ENCODE data around the gene SLC37A3.
A peak's percentile ranks its signal among the peaks of the same experiment; 100 is the strongest.
"Not testable (repeated sequence)": the region's sequence is repeated elsewhere in the genome, so short reads cannot be mapped to it uniquely, and the experiment has no call there.

The SLC37A3 gene

GRCh38 chr7:140347218-140347617 is 51.1 kb downstream of the SLC37A3 start:
- no peak for DNase-seq (ENCODE audit: low read depth in 2 of 2)

GRCh38 chr7:140345426-140345825 is 52.9 kb downstream of the SLC37A3 start:
- DNase-seq (ENCODE audit: low read depth in 2 of 2) = no peak

GRCh38 chr7:140342727-140343514 is 55.4 kb downstream of the SLC37A3 start:
- no peak for DNase-seq (ENCODE audit: low read depth in 2 of 2)

GRCh38 chr7:140338959-140339358 is 59.4 kb downstream of the SLC37A3 start:
- not testable (repeated sequence) for DNase-seq (ENCODE audit: low read depth in 2 of 2)

GRCh38 chr7:140334341-140335057 is 63.8 kb downstream of the SLC37A3 start:
- DNase-seq (ENCODE audit: low read depth in 2 of 2) = no peak

- DNase-seq (ENCODE audit: low read depth in 2 of 2) = no peak
Measured at GRCh38 chr7:140333686-140334085, 64.6 kb downstream of the SLC37A3 start.

- no peak for DNase-seq (ENCODE audit: low read depth in 2 of 2)
Measured at GRCh38 chr7:140333223-140333622, 65.1 kb downstream of the SLC37A3 start.

- DNase-seq (ENCODE audit: low read depth in 2 of 2) = no peak
Measured at GRCh38 chr7:140330595-140330994, 67.7 kb downstream of the SLC37A3 start.

- DNase-seq (ENCODE audit: low read depth in 2 of 2) = no peak
Measured at GRCh38 chr7:140330128-140330527, 68.2 kb downstream of the SLC37A3 start.

GRCh38 chr7:140327261-140327661 is 71.1 kb downstream of the SLC37A3 start:
- DNase-seq (ENCODE audit: low read depth in 2 of 2) = no peak

GRCh38 chr7:140326116-140326928 is 72.0 kb downstream of the SLC37A3 start:
- DNase-seq (ENCODE audit: low read depth in 2 of 2) = peak in 1 of 2 donors; percentile 35

- no peak for DNase-seq (ENCODE audit: low read depth in 2 of 2)
Measured at GRCh38 chr7:140325600-140325999, 72.7 kb downstream of the SLC37A3 start.

GRCh38 chr7:140324714-140325113 is 73.6 kb downstream of the SLC37A3 start:
- DNase-seq (ENCODE audit: low read depth in 2 of 2) = no peak

- DNase-seq (ENCODE audit: low read depth in 2 of 2) = no peak
Measured at GRCh38 chr7:140322759-140323158, 75.6 kb downstream of the SLC37A3 start.

GRCh38 chr7:140320078-140320477 is 78.3 kb downstream of the SLC37A3 start:
- not testable (repeated sequence) for DNase-seq (ENCODE audit: low read depth in 2 of 2)

GRCh38 chr7:140317999-140318398 is 80.3 kb downstream of the SLC37A3 start:
- no peak for DNase-seq (ENCODE audit: low read depth in 2 of 2)

- DNase-seq (ENCODE audit: low read depth in 2 of 2) = no peak
Measured at GRCh38 chr7:140317597-140317996, 80.7 kb downstream of the SLC37A3 start.

GRCh38 chr7:140316165-140316661 is 82.1 kb downstream of the SLC37A3 start:
- peak in 1 of 2 donors; percentile 11 for DNase-seq (ENCODE audit: low read depth in 2 of 2)

- no peak for DNase-seq (ENCODE audit: low read depth in 2 of 2)
Measured at GRCh38 chr7:140315498-140316164, 82.7 kb downstream of the SLC37A3 start.

GRCh38 chr7:140314573-140315480 is 83.5 kb downstream of the SLC37A3 start:
- no peak for DNase-seq (ENCODE audit: low read depth in 2 of 2)
